SHP77 treated with DMSO at 0.1 percent for 48 hours (cell line): Measurements from ENCODE around the gene PI4KA.
"Not testable (repeated sequence)": the region's sequence is repeated elsewhere in the genome, so short reads cannot be mapped to it uniquely, and the experiment has no call there.

Experiments used
- DNase-seq: peaks from one replicate; lab custom pipeline; 2025; lab: John Stamatoyannopoulos, UW

The PI4KA gene

DNA sequence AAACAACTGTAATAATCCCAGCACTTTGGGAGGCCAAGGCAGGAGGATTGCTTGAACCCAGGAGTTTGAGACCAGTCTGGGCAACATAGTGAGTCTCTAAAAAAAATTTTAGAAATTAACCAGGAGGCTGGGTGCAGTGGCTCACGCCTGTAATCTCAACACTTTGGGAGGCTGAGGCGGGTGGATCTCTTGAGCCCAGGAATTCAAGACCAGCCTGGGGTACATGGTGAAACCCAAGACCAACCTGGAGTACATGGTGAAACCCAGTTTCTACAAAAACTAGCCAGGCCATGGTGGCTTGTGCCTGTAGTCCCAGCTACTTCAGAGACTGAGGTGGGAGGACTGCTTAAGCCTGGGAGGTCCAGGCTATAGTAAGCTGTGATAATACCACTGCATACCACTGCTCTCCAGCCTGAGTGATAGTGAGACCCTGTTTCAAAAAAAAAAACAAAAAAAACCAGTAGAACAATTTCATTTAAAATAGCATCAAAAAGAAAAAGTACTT lies 11.2 kb downstream of the PI4KA start:
- DNase-seq = no peak

DNA sequence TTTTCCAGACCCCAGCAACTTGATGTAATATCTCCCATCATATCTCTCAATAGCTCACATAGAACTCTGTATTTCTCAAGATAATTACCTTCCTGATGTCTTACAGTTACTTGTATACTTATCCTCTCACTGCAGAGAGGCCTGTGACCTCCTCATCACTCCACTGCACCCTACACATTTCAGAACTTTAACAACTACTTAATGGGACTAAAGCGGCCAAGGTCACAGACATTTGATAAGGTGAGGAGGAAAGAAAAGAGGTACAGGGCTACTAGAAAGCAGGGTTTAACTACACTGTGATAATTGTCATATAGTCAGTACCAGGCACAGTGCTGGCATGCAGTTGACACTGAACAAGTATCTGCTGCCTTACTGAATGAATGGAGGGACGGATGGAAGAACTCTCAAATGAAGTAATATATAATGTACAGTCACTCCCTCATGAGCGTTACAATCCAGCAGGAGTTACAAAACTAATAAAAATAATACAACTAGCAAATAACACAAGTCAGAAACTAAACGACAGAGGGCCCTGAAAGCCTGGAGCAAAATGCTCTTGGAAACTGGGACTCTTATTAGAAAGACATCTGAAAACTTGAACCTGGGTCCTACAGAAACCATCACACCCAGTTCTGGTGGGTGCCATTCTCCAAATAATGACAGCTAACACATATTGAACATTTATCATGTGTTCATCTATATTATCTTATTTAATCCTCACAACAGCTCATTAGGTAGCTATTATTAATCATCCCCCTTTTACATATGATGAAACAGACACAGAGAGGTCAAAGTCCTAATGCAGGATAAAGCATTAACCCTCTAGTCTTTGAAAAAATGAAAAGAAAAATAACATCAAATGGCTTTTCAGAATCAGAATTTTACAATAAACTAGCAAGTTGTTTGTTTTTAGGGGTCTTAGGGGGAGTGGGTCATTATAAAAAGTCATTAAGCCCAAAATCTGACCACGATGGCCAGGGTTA lies 14.3 kb downstream of the PI4KA start:
- DNase-seq = no peak

DNA sequence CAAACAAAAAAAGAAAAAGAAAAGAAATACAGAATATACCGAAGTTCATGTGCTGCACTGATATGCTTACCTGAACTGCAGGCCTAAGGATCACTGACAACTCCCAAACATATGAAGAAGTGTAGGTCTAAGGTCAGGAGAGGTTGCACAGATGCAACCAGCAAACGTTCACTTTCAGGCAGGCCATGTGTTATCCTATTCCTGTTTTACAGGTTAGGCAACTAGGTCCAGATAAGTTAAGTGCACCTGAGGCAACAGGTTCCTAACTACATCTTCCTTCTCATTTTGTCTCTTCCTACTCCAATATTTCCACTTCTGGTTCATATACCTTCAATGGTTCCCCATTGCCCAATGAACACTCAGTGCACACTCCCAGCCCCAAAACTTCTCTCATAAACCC lies 15.1 kb downstream of the PI4KA start:
- no peak for DNase-seq

DNA sequence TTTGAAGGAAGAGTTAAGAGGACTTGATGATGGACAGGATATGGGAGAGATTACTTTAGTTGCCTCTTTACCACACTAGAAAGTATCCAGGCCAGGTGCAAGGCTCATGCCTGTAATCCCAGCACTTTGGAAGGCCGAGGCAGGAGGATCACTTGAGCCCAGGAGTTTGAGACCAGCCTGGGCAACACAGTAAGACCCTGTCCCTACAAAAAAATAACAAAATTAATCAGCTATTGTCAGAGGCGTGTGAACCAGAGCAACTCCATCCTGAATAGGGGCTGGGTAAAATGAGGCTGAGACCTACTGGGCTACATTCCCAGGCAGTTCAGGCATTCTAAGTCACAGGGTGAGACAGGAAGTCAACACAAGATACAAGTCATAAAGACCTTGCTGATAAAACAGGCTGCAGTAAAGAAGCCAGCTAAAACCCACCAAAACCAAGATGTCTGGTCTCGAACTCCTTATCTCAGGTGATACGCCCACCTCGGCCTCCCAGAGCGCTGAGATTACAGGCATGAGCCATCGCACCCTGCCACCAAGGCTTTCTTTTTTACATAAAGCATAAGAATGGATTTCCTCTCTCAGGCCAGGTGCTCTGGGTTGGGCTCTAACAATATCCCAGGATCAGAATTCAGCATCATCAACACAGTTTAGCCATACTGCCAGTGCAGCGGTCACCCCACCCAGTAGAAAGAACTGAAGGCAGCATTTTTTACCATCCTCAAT lies 17.8 kb downstream of the PI4KA start:
- no peak for DNase-seq

DNA sequence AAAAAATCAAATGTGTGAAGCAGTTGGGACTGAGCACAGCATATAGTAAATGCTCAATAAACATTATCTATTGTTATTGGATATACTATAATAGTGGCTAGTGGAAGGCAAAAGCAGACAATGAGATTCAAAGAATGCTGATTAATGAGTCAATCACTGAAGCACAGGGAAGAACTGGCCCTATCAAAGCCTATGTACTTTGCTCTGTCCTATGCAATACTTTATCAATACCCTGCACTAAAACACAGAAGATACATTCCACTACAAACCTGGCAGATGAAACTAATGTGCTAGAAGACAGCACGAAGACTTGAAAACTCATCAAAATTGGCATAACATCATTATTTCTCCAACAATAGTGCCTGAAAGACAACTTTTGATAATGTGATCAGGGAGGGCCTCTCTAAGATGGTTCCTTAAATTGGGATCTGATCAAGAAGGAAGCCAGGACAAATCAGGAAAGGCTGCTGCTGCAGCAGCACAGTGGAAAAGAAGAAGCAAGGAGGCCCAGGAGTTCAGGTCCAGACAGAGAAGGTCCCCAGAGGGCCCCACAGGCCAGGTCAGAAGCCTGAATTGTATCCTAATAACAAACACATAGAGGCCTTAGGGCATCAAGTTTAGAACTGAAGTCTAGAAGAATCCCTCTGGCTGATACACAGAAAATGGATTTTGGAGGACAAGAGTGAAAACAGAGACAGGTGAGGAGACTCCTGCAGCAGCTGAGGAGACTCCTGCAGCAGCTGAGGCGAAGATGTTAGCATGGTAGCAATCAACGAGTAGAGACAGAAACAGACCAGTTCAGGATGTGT lies 18.6 kb downstream of the PI4KA start:
- no peak for DNase-seq

DNA sequence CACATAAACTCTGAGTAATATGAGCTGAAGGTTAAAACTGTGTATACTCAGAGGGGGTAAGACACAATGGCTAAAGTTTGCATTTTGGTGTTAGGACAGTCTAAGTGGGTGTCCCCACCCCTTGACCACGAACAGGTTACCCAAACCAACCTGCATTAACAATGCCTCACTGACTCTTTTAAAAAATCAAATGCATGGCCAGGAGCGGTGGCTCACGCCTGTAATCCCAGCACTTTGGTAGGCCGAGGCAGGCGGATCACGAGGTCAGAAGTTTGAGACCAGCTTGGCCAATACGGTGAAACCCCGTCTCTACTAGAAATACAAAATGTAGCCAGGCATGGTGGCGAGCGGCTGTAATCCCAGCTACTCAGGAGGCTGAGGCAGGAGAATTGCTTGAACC lies 19.3 kb downstream of the PI4KA start:
- DNase-seq = not testable (repeated sequence)

DNA sequence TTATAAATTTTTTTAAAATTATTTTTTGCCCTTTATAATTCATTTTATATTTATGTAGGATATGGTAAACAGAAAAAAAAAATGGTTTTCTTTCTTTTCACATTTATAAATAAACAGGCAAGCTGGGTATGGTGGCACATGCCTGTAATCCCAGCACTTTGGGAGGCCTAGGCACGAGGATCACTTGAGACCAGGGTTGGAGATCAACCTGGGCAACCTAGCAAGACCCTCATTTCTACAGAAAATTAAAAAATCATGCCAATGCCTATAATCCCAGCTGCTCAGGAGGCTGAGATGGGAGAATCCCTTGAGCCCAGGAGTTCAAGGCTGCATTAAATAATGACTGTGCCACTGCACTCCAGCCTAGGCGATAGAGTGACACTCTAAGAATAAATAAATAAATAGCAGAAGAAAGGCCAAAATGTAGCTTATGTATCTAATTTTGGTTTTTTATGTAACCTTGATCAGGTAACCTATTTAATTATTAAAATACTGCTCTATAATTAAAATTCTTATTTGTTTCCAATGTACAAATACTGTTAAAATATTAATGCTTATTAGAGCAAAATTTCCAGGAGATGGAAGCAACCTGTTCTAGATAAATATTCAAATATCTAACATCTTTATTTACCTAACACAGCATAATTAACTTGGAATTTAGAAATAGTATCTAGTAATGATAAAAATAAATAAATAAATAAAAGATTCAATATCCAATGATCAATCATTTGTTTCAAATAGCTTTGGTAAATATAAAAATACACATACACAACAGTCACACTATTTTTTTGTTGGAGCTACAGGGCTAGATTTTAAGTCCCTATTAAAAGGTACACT lies 21.4 kb downstream of the PI4KA start:
- no peak for DNase-seq

DNA sequence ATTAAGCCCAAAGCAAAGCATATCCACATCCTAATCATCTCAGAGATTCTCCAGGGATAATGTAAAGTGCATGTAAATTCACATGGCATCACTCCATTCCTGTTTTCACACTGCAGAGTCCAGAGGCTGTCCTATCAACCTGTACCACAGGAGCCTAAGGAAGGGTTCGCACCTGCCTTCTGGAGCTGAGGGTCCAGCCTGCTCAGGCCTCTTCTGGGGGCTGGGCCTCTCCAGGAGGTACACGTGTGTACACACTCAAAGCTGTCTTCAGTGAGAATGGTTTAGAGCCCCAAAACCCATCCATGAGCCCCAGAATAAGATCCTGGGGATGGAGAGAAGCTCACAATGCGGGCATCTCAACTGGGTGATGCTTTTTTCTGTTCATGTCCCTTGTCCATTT lies 23.9 kb downstream of the PI4KA start:
- DNase-seq = no peak

DNA sequence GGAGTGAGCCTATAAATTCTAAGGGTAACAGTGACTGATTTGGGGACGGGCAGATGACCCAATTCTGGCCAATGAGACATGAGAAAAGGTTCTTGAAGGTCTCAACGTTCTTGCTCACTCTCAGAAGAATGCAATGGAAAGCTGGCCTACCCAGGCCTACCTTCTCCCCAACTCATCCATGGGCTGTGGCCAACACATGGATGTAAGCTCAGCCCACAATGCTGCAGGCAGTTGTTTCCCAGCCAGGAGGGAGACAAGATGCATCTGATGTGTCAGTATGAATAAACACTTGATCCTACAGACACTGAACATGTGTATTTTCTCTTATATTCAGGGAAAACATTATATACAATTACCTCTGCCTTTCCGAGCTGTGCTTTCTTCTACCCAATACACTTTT lies 24.4 kb downstream of the PI4KA start:
- no peak for DNase-seq

DNA sequence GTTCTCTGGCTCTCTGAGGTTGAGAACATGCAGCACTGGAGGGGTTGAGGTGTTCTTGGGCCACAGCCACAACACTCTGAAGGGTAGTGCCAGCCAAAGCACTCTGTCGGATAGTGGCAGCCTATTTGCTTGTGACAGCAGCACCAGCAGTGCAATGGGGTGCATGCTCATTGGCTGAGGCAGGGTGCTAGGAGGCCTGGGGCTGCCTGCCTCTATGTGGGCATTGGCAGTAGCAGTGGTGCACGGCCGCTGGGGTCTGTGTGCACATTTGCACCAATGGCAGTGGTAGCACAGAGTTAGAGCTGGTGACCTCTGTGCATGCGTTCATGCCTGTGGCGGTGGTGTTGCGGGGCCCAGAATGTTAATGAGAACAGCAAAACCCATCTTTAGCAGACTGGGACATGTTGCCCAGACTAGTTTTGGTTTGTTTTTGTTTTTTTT lies 25.4 kb downstream of the PI4KA start:
- no peak for DNase-seq

DNA sequence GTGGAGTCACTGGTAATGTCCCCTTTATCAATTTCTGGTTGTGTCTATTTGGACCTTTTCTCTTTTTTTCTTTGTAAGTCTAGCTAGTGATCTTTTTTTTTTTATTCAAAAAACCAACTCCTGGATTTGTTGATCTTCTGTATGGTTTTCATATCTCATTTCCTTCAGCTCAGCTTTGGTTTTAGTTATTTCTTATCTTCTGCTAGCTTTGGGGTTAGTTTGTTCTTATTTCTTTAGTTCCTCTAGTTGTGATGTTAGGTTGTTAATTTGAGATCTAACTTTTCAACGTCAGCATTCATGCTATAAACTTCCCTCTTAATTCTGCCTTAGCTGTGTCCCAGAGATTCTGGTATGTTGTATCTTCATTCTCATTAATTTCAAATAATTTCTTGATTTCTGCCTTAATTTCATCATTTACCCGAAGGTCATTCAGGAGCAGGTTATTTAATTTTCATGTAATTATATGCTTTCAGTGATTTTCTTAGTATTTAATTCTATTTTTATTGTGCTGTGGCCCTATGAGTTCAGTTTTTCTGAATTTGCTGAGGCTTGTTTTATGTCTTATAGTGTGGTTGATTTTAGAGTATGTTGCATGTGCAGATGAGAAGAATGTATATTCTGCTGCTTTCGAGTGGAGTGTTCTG lies 29.0 kb downstream of the PI4KA start:
- no peak for DNase-seq

DNA sequence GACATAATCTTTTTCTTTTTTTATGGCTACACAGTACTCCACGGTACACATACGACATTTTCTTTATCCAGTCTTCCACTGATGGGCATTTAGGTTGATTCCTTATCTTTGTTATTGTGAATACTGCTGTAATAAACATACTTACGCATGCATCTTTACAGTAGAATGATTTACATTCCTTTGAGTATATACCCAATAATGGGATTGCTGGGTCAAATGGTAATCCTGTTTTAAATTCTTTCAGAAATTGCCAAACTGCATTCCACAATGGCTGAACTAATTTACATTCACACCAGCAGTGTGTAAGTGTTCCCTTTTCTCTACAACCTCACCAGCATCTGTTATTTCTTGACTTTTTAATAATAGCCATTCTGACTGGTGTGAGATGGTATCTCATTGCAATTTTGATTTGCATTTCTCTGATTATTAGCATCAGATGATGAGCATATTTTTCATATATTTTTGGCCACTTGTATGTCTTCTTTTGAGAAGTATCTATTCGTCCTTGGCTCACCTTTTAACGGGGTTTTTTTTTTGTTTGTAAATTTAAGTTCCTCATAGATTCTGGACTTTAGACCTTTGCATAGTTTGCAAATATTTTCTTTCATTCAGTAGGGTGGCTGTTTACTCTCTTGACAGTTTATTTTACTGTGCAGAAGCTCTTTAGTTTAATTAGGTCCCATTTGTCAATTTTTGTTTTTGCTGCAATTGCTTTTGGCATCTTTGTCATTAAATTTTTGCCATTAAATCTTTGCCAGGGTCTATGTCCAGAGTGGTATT lies 32.0 kb downstream of the PI4KA start:
- not testable (repeated sequence) for DNase-seq

DNA sequence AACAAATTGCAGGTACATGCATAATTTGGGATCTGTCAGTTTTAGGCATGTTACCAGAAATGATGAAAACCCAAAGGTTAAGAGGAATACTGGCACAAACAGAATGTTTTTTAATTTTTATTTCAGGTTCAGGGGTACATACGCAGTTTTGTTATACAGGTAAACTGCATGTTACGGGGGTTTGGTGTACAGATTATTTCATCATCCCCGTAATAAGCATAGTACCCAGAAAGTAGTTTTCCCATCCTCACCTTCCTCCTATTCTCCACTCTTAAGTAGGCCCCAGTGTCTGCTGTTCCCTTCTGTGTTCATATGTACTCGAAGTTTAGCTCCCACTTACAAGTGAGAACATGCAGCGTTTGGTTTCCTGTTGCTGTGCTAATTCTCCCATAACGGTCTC lies 33.0 kb downstream of the PI4KA start:
- no peak for DNase-seq

DNA sequence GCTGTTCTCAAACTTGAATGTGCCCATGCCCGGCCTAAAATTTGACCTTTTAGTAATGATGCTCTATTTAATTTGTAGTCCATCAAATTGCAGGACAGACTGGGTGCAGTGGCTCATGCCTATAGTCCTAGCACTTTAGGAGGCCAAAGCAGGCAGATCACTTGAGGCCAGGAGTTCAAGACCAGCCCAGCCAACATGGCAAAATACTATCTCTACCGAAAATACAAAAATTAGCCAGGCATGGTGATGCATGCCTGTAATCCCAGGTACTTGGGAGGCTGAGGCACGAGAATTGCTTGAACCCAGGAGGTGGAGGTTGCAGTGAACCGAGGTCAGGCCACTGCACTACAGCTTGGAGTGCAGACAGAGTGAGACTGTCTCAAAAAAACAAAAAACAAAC lies 33.4 kb downstream of the PI4KA start:
- not testable (repeated sequence) for DNase-seq

DNA sequence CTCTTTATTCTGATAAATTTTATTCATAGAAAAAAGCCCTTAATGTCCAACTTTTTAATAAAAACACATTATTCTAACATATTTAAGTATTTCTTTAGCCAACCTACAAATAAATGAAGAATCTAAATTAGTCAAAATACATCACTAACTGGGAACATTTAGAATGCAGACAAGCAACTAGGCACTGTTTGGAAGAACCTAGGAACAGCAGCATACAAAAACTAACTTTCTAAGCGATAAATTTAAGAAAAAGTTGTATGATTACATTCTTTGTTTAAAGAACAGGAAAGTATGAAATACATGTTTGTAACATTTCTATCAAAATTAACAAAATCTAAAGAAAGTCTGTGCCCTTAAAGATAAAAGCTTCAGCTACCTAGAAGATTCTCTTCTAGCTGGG lies 35.3 kb downstream of the PI4KA start:
- DNase-seq = no peak

DNA sequence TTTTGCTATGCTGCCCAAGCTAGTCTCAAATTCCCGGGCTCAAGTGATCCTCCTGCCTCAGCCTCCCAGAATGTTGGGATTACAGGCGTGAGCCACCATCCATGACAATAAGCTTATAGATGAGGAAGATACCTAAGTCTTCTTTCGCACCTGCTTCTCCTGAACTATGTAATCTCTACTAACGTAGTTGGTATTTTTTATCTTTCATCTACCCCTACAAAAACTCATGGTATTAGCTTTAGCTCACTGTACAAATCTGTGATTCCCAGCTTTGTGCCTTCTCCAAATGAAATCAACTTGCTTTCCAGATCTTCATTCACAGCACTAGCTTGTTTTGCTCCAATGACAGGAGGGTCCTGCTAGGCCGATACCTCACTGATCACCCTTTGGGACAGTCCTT lies 36.4 kb downstream of the PI4KA start:
- DNase-seq = no peak

DNA sequence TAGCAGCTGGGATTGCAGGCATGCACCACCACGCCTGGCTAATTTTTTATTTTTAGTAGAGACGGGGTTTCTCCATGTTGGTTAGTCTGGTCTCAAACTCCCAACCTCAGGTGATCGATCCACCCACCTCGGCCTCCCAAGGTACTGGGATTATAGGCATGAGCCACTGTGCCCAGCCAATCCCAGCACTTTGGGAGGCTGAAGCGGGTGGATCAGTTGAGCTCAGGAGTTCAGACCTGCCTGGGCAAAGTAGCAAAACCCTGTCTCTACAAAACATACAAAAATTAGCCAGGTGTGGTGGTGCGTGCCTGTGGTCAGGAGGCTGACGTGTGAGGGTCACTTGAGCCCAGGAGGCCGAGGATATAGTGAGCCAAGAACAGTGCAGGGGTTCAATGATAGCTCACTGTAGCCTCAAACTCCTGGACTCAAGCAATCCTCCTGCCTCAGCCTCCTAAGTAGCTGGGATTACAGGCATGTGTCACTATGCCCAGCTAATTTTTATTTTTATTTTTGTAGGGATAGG lies 36.8 kb downstream of the PI4KA start:
- DNase-seq = not testable (repeated sequence)

DNA sequence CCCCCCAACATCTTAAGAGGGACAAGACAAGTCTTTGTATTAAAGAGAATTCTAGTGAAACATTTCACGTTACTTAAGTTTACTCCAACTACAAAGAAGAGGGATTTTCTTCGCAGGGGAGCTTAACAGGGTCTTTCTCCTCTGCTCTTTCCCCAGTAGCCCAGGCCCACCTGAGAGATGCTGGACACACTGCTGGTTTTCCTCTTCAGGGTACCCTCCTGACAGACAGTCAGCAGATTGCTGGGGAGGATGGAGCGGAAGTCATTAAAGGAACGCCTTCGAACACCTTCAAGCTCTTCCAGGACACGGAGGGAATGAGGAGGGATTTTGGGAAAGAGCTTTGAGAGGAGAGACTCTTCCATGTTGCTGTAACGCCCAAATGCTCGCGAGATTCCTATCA lies 39.1 kb downstream of the PI4KA start:
- no peak for DNase-seq

DNA sequence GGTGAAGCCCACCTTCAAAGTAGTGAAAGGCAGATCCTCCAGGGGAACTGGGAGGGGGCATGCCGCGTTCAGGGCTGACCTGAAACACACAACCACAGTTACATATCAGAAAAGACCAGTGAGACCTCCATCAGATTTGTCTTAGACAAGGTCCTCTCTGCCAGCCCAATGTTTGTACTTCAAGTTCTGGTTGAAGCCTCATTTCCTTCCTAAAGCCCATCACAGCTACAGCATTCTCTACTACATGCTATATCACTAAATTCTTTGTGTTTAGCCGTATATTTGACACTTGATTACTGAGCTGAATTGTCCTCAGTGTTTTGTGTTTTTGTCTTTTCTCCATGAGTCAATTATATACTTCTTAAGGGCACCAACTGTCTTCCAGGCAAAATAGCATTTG lies 40.1 kb downstream of the PI4KA start:
- no peak for DNase-seq

DNA sequence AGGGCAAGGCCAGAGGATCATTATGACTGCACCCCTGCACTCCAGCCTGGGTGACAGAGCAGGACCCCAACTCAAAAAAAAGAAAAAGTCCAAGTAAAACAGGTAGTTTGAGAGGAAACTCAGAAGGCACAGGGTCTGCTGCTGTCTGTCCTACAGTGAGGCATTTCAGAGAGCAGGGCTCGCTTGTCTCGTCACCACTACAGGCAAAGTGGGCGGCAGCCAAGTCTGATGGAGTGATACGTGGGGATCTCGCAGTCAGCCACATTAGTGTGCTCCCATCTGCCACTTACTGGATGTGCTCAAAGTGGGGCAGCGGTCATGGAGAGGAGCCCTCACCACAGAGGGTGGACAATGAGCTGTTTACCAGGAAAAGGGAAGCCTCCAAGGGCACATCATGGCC lies 42.1 kb downstream of the PI4KA start:
- no peak for DNase-seq
